Measurements from ENCODE around the gene THAP8.

The THAP8 gene

DNA sequence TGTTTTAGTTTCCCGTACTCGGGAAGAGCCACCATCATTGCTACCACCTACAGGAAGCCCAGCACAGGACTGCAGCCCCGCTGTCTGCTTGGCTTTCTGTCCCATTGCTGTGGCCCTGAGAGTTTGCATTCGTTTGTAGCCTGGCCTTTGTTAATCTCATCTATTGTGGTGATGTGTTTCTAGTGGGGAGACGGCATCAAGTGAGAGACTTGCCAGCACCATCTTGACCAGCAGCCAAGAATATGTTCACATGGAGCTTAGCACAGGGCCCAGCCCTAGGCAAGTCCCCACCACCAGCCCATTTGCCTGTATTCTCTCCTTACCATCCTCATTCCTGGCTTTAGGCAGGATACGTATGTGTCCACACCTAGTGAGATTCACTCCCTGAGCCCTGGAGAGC lies 39.6 kb upstream of the THAP8 start:
- DNase-seq (ENCODE audit: low read depth), result no peak
- TF ChIP-seq, protein P1, sequence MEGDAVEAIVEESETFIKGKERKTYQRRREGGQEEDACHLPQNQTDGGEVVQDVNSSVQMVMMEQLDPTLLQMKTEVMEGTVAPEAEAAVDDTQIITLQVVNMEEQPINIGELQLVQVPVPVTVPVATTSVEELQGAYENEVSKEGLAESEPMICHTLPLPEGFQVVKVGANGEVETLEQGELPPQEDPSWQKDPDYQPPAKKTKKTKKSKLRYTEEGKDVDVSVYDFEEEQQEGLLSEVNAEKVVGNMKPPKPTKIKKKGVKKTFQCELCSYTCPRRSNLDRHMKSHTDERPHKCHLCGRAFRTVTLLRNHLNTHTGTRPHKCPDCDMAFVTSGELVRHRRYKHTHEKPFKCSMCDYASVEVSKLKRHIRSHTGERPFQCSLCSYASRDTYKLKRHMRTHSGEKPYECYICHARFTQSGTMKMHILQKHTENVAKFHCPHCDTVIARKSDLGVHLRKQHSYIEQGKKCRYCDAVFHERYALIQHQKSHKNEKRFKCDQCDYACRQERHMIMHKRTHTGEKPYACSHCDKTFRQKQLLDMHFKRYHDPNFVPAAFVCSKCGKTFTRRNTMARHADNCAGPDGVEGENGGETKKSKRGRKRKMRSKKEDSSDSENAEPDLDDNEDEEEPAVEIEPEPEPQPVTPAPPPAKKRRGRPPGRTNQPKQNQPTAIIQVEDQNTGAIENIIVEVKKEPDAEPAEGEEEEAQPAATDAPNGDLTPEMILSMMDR (IDR thresholded peaks at IDR 0.05; ENCODE audit: control insufficient read depth, extremely low read depth, insufficient read depth), result no peak
- no peak overlapping the region for H3K4me3 ChIP-seq (ENCODE audit: low read depth, low read length)

DNA sequence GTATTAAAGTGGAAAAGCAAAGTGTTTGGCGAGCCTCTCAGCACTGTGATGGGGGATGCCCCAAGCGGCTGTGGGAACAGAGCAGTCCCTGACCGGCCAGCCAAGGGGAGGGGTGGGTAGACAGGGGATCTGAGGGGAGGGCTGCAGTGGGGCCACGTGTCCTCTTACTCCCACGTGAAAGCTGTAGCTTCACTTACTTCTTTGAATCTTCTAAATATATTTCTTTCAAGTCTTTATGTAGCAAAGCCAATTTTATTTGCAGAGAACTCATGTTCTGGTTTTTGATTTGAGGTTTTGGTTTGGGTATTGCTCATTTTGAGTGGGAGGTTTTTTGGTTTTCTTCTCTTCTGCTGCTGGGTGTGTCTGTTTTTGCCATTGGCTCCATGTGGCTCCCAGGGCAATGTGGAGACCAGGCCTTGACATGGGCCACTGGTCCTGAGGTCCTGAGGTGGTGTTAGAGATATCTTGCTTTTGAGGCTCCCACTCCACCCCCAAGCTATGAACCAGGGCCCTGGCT lies 39.1 kb upstream of the THAP8 start:
- H3K4me3 ChIP-seq (ENCODE audit: low read depth, low read length), result no peak overlapping the region
- no peak for DNase-seq (ENCODE audit: low read depth)
- TF ChIP-seq, protein P1 (IDR thresholded peaks at IDR 0.05; ENCODE audit: control insufficient read depth, extremely low read depth, insufficient read depth), result no peak

DNA sequence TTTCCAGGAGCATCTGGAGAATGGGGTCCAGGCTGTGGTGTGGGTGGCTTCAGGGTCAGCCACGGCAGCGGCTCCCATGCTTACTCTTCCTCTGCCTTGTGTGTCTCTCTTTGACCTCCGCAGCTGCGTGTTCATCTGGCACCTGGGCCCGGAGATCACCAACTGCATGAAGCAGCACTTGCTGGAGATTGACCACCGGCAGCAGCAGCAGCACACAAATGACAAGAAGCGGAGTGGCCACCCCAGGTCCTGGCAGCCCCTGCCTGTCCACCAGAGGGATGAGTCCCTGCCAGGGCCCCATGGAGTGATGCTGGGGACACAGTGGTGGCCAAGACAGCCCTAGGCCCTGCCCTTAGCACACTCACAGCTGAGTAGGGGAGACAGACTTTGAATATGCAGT lies 38.5 kb upstream of the THAP8 start:
- no peak for DNase-seq (ENCODE audit: low read depth)
- H3K4me3 ChIP-seq (ENCODE audit: low read depth, low read length), result no peak overlapping the region
- TF ChIP-seq, protein P1 (IDR thresholded peaks at IDR 0.05; ENCODE audit: control insufficient read depth, extremely low read depth, insufficient read depth), result no peak

DNA sequence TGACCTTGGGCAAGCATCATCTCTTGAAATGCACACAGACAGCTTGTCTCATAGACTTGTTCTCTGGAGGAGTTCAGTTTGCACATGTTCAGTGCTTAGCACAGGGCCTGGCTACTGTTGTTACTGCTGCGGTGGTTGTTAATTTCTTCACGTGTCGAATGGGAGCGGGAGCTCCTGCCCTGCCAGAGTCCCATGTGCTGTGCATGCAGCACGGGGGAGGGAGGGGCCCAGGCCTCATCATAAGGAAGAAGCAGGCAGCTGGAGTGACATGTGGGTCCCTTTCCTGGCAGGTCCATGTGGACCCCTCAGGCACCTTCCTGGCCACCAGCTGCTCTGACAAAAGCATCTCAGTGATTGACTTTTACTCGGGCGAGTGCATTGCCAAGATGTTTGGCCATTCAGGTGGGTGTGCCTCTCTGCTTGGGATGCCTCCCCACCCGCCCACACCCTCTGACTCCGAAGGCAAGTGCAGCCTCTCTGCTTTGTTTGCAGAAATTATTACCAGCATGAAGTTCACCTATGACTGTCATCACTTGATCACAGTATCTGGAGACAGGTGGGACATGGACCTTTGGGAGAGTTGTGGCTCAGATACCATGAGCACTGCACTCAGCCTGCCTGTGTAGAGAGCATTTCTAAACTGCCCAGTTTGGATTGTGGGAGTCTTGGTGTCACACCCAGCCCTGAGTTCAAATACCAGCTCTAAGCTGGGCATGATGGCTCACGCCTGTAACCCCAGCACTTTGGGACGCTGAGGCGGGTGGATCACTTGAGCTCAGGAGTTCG lies 37.0 kb upstream of the THAP8 start:
- DNase-seq (ENCODE audit: low read depth), result no peak
- no peak overlapping the region for H3K4me3 ChIP-seq (ENCODE audit: low read depth, low read length)
- TF ChIP-seq, protein P1 (IDR thresholded peaks at IDR 0.05; ENCODE audit: control insufficient read depth, extremely low read depth, insufficient read depth), result no peak

DNA sequence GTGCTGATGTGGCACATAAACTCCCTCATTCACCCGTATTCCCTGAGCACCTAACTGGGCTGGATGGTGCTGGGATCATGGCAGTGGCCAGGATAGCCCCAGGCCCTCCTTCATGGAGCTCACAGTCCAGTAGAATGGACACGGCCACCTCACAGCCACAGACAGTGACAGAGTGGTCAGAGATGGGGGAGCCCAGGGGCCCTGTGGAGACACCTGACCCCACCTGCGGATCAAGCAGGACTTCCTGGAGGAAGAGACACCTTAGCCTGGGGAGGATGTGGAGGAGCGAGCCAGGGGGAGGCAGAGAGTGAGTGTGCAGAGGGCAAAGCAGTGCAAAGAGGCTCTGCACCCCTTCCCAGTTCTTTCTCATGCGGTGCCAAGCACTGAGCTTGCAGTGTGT lies 35.8 kb upstream of the THAP8 start:
- TF ChIP-seq, protein P1 (IDR thresholded peaks at IDR 0.05; ENCODE audit: control insufficient read depth, extremely low read depth, insufficient read depth), result no peak
- no peak for DNase-seq (ENCODE audit: low read depth)
- no peak overlapping the region for H3K4me3 ChIP-seq (ENCODE audit: low read depth, low read length)

DNA sequence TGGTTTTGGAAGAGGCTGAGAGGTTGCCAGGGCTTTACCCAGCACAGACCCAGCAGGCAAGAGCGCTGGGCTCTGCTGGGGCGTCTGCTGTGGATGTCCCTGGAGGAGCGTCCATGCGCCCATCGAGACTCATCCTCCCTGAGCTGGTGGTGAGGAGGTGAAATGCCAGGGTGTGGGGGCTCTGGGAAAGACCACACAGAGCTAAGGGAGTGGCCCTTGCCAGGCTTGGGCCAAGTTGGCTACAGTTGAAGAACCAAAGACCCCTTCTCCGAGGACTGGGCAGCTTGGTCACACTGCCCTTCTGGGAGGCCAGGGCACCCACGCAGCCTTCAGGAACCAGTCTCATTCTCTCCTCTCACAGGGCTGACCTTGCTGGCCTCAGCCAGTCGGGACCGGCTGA lies 32.2 kb upstream of the THAP8 start:
- TF ChIP-seq, protein P1 (IDR thresholded peaks at IDR 0.05; ENCODE audit: control insufficient read depth, extremely low read depth, insufficient read depth), result no peak
- DNase-seq (ENCODE audit: low read depth), result no peak
- no peak overlapping the region for H3K4me3 ChIP-seq (ENCODE audit: low read depth, low read length)

Data from LNCaP clone FGC (cell line).